Nephron progenitor cell (in vitro differentiated cells): ENCODE measurements around the gene ISM1.
A peak's percentile ranks its signal among the peaks of the same experiment; 100 is the strongest.

ENCODE experiments used
- DNase-seq: peaks from one replicate; pipeline ENCODE4 v3.0.0; 2021
- H3K27ac Mint-ChIP-seq: 2 replicates; pipeline ENCODE4 v1.8.0; 2021; ENCODE audit warnings: mild to moderate bottlenecking, moderate library complexity, mixed read lengths
- H3K27me3 Mint-ChIP-seq: 2 replicates; pipeline ENCODE4 v1.8.0; 2021; ENCODE audit warnings: mild to moderate bottlenecking, low read depth, mixed read lengths; ENCODE audit not compliant: poor library complexity
- H3K36me3 Mint-ChIP-seq: 2 replicates; pipeline ENCODE4 v1.8.0; 2021; ENCODE audit warnings: low read depth, mixed read lengths
- H3K4me1 Mint-ChIP-seq: 2 replicates; pipeline ENCODE4 v1.8.0; 2021; ENCODE audit warnings: mixed read lengths
- H3K4me3 Mint-ChIP-seq: 2 replicates; pipeline ENCODE4 v1.8.0; 2021; ENCODE audit warnings: mild to moderate bottlenecking, moderate library complexity, mixed read lengths
- H3K9me3 Mint-ChIP-seq: 2 replicates; pipeline ENCODE4 v1.8.0; 2021; ENCODE audit warnings: mild to moderate bottlenecking, moderate library complexity, mixed read lengths
- TF ChIP-seq, protein P1 (sequence below): fragments of 200-600 bp; sonication (generic); IDR thresholded peaks from 2 replicates; pipeline ENCODE4 v1.5.0; 2021; ENCODE audit warnings: antibody characterized with exemption

Gene ISM1

DNA sequence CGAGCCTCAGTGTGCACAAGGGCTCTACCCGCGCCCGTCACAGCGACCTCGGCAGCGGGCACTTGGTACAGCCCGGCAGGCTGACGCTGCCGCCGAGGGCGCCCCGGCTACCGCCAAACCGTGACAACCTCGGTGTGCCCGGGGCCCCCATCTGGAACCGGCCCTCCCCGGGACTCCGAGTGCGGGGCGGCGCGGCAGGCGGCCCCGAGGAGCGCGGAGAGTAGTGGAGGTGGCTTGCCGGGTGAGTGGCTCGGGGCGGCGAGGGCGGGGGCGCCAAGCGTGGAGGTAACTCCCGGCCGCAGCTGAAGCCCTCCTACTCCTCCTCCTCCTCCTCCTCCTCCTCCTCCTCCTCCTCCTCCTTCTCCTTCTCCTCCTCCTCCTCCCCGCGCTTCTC lies at the start of gene ISM1:
Gene ISM1, plus strand, starts transcription at position 371 of the 394 bp plus-strand sequence. CDS start 503 bp downstream, outside the sequence.
- Mint-ChIP-seq H3K9me3 (peaks cover under 1% of the 10 kb centered on the region), H3K4me3 (peak within 1 kb of the TSS; percentile 89), H3K36me3 (peaks cover 8% of the 10 kb centered on the region), H3K27ac (peak within 1 kb of the TSS; percentile 57), H3K27me3 (peaks cover 34% of the 10 kb centered on the region), H3K4me1 (peaks cover 57% of the 10 kb centered on the region)
- TF ChIP-seq, protein P1, sequence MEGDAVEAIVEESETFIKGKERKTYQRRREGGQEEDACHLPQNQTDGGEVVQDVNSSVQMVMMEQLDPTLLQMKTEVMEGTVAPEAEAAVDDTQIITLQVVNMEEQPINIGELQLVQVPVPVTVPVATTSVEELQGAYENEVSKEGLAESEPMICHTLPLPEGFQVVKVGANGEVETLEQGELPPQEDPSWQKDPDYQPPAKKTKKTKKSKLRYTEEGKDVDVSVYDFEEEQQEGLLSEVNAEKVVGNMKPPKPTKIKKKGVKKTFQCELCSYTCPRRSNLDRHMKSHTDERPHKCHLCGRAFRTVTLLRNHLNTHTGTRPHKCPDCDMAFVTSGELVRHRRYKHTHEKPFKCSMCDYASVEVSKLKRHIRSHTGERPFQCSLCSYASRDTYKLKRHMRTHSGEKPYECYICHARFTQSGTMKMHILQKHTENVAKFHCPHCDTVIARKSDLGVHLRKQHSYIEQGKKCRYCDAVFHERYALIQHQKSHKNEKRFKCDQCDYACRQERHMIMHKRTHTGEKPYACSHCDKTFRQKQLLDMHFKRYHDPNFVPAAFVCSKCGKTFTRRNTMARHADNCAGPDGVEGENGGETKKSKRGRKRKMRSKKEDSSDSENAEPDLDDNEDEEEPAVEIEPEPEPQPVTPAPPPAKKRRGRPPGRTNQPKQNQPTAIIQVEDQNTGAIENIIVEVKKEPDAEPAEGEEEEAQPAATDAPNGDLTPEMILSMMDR = no peak
- DNase-seq = peak; percentile 73

DNA sequence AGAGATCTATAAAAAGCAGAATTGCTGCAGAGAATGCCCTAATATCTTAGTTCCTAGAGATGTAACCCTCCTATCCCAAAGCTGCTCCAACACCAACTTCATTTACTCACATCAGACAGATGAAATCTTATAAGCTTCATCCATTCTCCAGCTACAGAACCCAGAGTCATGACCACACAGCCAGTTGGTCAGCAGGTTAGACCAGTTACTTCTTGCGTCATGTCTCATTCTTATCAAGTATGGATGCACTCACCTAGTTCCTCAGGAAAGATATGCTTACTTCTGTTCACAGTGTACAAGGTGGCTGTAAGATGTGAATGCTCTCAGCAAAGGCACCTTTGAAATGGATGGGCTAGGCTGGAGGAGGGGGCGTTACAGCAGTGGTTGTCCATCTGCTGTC lies 47.9 kb upstream of the ISM1 start:
- Mint-ChIP-seq H3K9me3 (peaks cover 60% of the 10 kb centered on the region), H3K27ac (peak overlapping the region; percentile 54), H3K4me3 (no peak overlapping the region), H3K27me3 (peaks cover 4% of the 10 kb centered on the region), H3K36me3 (peaks cover 47% of the 10 kb centered on the region), H3K4me1 (peaks cover 8% of the 10 kb centered on the region)
- TF ChIP-seq, protein P1 = no peak
- no peak for DNase-seq

DNA sequence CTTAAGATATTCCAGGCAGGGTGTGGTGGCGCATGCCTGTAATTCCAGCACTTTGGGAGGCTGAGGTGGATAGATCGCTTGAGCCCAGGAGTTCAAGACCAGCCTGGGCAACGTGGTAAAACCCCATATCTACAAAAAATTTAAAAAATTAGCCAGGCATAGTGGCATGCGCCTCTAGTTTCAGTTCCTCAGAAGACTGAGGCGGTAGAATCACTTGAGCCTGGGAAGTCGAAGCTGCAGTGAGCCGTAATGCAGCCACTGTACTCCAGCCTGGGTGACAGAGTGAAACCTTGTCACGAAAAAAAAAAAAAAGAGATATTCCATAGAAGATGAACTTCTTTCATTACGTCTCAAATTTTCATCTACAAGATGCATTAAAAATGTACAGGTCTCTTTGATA lies 46.7 kb upstream of the ISM1 start:
- TF ChIP-seq, protein P1 = no peak
- DNase-seq = no peak
- peaks cover 7% of the 10 kb centered on the region for H3K27me3 Mint-ChIP-seq
- no peak overlapping the region for H3K27ac Mint-ChIP-seq
- H3K36me3 Mint-ChIP-seq = peaks cover 37% of the 10 kb centered on the region
- H3K4me3 Mint-ChIP-seq = no peak overlapping the region
- peaks cover 55% of the 10 kb centered on the region for H3K9me3 Mint-ChIP-seq
- peaks cover 8% of the 10 kb centered on the region for H3K4me1 Mint-ChIP-seq

DNA sequence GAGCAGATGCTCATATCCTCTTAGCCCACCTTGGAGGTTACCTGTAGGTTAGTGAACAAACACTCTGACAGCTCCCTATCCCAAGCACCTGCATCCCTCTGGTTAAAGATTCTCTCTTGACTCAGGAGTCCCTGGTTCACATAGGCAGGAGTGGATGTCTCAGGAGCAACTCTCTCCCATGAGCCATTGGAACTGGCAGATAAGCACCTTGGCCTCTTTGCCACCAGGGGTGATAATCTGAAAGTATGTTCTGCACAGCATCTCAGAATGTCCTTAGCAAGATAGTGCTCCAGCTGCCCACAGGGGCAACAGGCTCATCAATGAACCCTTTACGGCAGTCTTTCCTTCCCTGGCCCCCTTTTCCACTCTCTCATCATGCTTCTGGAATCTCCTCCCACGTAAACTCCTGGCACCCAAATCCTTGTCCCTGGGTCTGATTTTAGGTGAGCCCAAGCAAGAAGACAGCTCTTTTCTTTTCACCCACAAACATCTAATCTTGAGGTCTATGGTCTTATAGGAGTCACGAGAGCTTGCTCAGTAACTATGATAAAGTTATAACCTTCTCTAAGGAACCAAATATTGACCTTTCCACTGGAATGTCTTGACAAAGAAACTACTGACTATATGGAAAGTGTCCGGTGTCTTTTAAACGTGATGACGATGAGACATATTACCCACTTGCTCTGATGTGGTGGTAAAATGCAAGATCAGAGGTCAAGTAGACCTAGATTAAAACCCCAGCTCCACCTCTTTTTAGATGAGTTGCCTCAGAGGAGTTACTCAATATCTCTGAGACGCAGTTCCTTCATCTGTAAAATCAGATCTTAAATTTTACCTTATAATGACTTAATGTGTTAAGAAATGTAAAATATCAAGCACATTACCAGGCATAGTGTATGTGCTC lies 39.8 kb upstream of the ISM1 start:
- no peaks in the 10 kb centered on the region for H3K4me1 Mint-ChIP-seq
- no peak overlapping the region for H3K4me3 Mint-ChIP-seq
- TF ChIP-seq, protein P1 = no peak
- H3K36me3 Mint-ChIP-seq = peaks cover 19% of the 10 kb centered on the region
- H3K9me3 Mint-ChIP-seq = peaks cover 35% of the 10 kb centered on the region
- DNase-seq = no peak
- no peak overlapping the region for H3K27ac Mint-ChIP-seq
- peaks cover 15% of the 10 kb centered on the region for H3K27me3 Mint-ChIP-seq

DNA sequence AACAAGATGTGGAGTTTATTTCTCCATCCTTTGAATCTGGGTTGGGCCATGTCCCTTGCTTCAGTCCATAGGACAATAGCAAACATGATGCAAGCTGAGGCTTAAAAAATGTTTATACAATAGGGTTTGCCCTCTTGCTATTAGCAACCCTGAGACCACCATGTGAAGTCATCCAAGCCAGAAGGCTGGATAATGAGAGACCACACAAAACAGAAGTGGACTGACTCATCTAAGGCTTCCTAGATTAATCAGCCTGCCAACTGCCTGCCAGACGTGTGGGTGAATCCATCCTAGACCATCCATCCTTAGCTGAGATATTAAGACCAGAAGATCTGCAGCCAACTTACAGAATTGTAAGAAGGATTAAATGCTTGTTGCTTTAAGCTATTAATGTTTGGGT lies 38.1 kb upstream of the ISM1 start:
- H3K27me3 Mint-ChIP-seq = peaks cover 15% of the 10 kb centered on the region
- no peak overlapping the region for H3K27ac Mint-ChIP-seq
- TF ChIP-seq, protein P1 = no peak
- no peaks in the 10 kb centered on the region for H3K4me1 Mint-ChIP-seq
- peaks cover 28% of the 10 kb centered on the region for H3K9me3 Mint-ChIP-seq
- DNase-seq = no peak
- no peak overlapping the region for H3K4me3 Mint-ChIP-seq
- peaks cover 10% of the 10 kb centered on the region for H3K36me3 Mint-ChIP-seq
